K562 (cell line): Measurements from ENCODE around the gene SLX9. TPM values are rescaled to one million over a fixed set of nuclear protein-coding genes. Genes with fewer than 3 reads are reported as not detected.

Experiments
- EP400 ChIP-seq: fragments of 450-650 bp; IDR thresholded peaks from 2 replicates; pipeline ENCODE4 v1.6.1; 2017; ENCODE audit warnings: antibody characterized with exemption, mild to moderate bottlenecking, moderate library complexity
- FOXK1 ChIP-seq: sonication (generic); formaldehyde crosslinking; IDR thresholded peaks from 2 replicates; pipeline ENCODE4 v1.8.0; 2022; ENCODE audit warnings: missing genetic modification reagents, mild to moderate bottlenecking, borderline replicate concordance
- HDAC6 ChIP-seq: IDR thresholded peaks from 2 replicates; pipeline ENCODE4 v1.6.1; 2012; ENCODE audit warnings: low read depth, mild to moderate bottlenecking, control low read depth, inconsistent platforms, low read length, moderate library complexity
- HDAC8 ChIP-seq: fragments of 450-650 bp; IDR thresholded peaks from 2 replicates; pipeline ENCODE4 v1.6.1; 2016; ENCODE audit warnings: mild to moderate bottlenecking, missing genetic modification characterization, moderate library complexity, missing compliant biosample characterization
- L3MBTL2 ChIP-seq: fragments of 450-650 bp; IDR thresholded peaks from 2 replicates; pipeline ENCODE4 v1.6.1; 2016; ENCODE audit warnings: mild to moderate bottlenecking, moderate library complexity
- NCOR1 ChIP-seq: fragments of 450-650 bp; IDR thresholded peaks from 2 replicates; pipeline ENCODE4 v1.6.1; 2016; ENCODE audit warnings: mild to moderate bottlenecking, moderate library complexity
- ZNF175 ChIP-seq: fragments of 200-800 bp; sonication (Bioruptor generic); IDR thresholded peaks from 2 replicates; pipeline ENCODE4 v1.6.1; 2016; ENCODE audit warnings: low read depth, mild to moderate bottlenecking, missing genetic modification characterization, missing compliant biosample characterization
- ZNF184 ChIP-seq: sonication (generic); formaldehyde crosslinking; IDR thresholded peaks from 2 replicates; pipeline ENCODE4 v1.5.0; 2020; ENCODE audit warnings: missing genetic modification reagents
- ZNF311 ChIP-seq: fragments of 250-450 bp; sonication (Bioruptor Pico); IDR thresholded peaks from 2 replicates; pipeline ENCODE4 v1.4.0; 2020; ENCODE audit warnings: mild to moderate bottlenecking, moderate library complexity
- ZNF695 ChIP-seq: fragments of 450-650 bp; formaldehyde crosslinking; IDR thresholded peaks from 2 replicates; pipeline ENCODE4 v1.4.0; 2020; ENCODE audit warnings: mild to moderate bottlenecking, moderate library complexity
- polyA plus RNA-seq, 8 experiments: library from polyadenylated mRNA; depleted of rRNA in 4 of 8; stranded (reverse) in 5 of 8; unstranded in 3 of 8; fragments of >200 nt; fragmentation: Nextera tagmentation in 2 of 8; fragmentation: Illumina TruSeq in 1 of 8; extraction: Ambion mirVana in 2 of 8; extraction: Trizol in 1 of 8; gene quantifications; 2 replicates each; pipeline versions ENCODE4 v1.2.1 to v1.2.3, GENCODE V29; 2011 to 2014; ENCODE audit warnings: inconsistent platforms in 1 of 8, missing spikeins in 1 of 8
- total RNA-seq, 7 experiments: library from RNA; depleted of rRNA in 6 of 7; stranded (reverse); fragments of >200 nt in 6 of 7; fragmentation: Illumina TruSeq in 2 of 7; extraction: Trizol in 2 of 7; gene quantifications; 2 replicates each; pipeline versions ENCODE4 v1.2.1 to v1.2.3, GENCODE V29; 2011 to 2021; ENCODE audit warnings: low replicate concordance in 1 of 7
- TF ChIP-seq, protein P1 (sequence below), 2 experiments: fragments of 450-650 bp; IDR thresholded peaks; 2 replicates each; pipeline ENCODE4 v1.6.1; 2018; ENCODE audit warnings: mild to moderate bottlenecking in 2 of 2, low read depth in 1 of 2; ENCODE audit not compliant: partially characterized antibody in 2 of 2
- TF ChIP-seq, protein P2 (sequence below): fragments of 450-650 bp; IDR thresholded peaks from 2 replicates; pipeline ENCODE4 v1.6.1; 2016; ENCODE audit warnings: mild to moderate bottlenecking
- TF ChIP-seq, protein P3 (sequence below), 2 experiments: fragments of 450-650 bp; formaldehyde crosslinking in 1 of 2; IDR thresholded peaks; 2 replicates each; pipeline versions ENCODE4 v1.4.0 to v1.6.1; 2014 to 2020; ENCODE audit warnings: mild to moderate bottlenecking in 2 of 2, borderline replicate concordance in 1 of 2, low read depth in 1 of 2

SLX9 gene
- total and polyA plus RNA-seq, 9 of the 15 experiments (the other 6 are each of a cell fraction or from before 2014, with no cell fraction given) = 1.2 to 75.5 (median 16.5) TPM

DNA sequence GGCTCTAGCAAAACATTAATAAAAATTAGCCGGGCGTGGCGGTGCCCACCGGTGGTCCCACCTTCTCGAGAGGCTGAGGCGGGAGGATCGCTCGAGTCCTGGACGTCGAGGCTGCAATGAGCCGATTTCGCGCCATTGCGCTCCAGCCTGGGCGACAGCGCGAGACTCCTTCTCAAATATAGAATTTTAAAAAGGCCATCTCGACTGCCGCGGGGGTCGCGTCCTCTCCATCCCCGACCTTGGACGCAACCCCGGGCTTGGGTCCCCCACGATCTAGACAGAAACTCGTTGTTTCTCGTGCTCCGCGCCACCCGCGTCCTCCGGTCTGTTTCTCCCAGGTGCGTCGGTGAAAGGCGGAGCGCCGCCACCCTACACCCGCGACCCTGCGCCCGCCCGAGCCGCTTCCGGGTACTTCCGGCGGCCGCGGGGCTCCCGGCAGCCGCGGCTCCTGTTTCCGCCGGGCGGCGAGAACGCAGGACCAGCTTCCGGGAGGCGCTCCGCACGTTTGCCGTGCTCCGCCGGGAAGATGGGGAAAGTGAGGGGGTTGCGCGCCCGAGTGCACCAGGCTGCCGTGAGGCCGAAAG lies at the start of gene SLX9 (continued):
- TF ChIP-seq, protein P1, sequence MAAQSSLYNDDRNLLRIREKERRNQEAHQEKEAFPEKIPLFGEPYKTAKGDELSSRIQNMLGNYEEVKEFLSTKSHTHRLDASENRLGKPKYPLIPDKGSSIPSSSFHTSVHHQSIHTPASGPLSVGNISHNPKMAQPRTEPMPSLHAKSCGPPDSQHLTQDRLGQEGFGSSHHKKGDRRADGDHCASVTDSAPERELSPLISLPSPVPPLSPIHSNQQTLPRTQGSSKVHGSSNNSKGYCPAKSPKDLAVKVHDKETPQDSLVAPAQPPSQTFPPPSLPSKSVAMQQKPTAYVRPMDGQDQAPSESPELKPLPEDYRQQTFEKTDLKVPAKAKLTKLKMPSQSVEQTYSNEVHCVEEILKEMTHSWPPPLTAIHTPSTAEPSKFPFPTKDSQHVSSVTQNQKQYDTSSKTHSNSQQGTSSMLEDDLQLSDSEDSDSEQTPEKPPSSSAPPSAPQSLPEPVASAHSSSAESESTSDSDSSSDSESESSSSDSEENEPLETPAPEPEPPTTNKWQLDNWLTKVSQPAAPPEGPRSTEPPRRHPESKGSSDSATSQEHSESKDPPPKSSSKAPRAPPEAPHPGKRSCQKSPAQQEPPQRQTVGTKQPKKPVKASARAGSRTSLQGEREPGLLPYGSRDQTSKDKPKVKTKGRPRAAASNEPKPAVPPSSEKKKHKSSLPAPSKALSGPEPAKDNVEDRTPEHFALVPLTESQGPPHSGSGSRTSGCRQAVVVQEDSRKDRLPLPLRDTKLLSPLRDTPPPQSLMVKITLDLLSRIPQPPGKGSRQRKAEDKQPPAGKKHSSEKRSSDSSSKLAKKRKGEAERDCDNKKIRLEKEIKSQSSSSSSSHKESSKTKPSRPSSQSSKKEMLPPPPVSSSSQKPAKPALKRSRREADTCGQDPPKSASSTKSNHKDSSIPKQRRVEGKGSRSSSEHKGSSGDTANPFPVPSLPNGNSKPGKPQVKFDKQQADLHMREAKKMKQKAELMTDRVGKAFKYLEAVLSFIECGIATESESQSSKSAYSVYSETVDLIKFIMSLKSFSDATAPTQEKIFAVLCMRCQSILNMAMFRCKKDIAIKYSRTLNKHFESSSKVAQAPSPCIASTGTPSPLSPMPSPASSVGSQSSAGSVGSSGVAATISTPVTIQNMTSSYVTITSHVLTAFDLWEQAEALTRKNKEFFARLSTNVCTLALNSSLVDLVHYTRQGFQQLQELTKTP (IDR thresholded peaks at IDR 0.05; ENCODE audit: low read depth in 1 of 2, partially characterized antibody in 2 of 2) = no peak
- TF ChIP-seq ZNF695 (CRISPR knock-in tag) (no peak), NCOR1 (no peak), ZNF175 (CRISPR knock-in tag) (no peak), FOXK1 (no peak; the same call in none of the 2 replicates), EP400 (peak; percentile 95), HDAC8 (tag) (peak; percentile 47; the same call in 1 of the 2 replicates), ZNF184 (CRISPR knock-in tag) (no peak), L3MBTL2 (peak; percentile 98), HDAC6 (no peak), ZNF311 (CRISPR knock-in tag) (peak; percentile 67)
- TF ChIP-seq, protein P2, sequence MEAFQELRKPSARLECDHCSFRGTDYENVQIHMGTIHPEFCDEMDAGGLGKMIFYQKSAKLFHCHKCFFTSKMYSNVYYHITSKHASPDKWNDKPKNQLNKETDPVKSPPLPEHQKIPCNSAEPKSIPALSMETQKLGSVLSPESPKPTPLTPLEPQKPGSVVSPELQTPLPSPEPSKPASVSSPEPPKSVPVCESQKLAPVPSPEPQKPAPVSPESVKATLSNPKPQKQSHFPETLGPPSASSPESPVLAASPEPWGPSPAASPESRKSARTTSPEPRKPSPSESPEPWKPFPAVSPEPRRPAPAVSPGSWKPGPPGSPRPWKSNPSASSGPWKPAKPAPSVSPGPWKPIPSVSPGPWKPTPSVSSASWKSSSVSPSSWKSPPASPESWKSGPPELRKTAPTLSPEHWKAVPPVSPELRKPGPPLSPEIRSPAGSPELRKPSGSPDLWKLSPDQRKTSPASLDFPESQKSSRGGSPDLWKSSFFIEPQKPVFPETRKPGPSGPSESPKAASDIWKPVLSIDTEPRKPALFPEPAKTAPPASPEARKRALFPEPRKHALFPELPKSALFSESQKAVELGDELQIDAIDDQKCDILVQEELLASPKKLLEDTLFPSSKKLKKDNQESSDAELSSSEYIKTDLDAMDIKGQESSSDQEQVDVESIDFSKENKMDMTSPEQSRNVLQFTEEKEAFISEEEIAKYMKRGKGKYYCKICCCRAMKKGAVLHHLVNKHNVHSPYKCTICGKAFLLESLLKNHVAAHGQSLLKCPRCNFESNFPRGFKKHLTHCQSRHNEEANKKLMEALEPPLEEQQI = no peak
- TF ChIP-seq, protein P3, sequence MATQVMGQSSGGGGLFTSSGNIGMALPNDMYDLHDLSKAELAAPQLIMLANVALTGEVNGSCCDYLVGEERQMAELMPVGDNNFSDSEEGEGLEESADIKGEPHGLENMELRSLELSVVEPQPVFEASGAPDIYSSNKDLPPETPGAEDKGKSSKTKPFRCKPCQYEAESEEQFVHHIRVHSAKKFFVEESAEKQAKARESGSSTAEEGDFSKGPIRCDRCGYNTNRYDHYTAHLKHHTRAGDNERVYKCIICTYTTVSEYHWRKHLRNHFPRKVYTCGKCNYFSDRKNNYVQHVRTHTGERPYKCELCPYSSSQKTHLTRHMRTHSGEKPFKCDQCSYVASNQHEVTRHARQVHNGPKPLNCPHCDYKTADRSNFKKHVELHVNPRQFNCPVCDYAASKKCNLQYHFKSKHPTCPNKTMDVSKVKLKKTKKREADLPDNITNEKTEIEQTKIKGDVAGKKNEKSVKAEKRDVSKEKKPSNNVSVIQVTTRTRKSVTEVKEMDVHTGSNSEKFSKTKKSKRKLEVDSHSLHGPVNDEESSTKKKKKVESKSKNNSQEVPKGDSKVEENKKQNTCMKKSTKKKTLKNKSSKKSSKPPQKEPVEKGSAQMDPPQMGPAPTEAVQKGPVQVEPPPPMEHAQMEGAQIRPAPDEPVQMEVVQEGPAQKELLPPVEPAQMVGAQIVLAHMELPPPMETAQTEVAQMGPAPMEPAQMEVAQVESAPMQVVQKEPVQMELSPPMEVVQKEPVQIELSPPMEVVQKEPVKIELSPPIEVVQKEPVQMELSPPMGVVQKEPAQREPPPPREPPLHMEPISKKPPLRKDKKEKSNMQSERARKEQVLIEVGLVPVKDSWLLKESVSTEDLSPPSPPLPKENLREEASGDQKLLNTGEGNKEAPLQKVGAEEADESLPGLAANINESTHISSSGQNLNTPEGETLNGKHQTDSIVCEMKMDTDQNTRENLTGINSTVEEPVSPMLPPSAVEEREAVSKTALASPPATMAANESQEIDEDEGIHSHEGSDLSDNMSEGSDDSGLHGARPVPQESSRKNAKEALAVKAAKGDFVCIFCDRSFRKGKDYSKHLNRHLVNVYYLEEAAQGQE (IDR thresholded peaks at IDR 0.05; ENCODE audit: borderline replicate concordance) = no peak
- TF ChIP-seq, protein P3 (CRISPR knock-in tag; IDR thresholded peaks at IDR 0.05; ENCODE audit: low read depth) = peak; percentile 78
